HL-60 (cell line): ENCODE data around the gene TRAF1.

Experiments
- CTCF ChIP-seq: IDR thresholded peaks from one replicate; pipeline ENCODE4 v1.5.1; 2011; ENCODE audit warnings: low read length, control low read depth, inconsistent platforms; ENCODE audit not compliant: insufficient read depth
- REST ChIP-seq: IDR thresholded peaks from 2 replicates; pipeline ENCODE4 v1.6.1; 2012; ENCODE audit warnings: low read depth; ENCODE audit not compliant: insufficient replicate concordance

GRCh38 chr9:120935383-120935857 lies 8.8 kb upstream of the TRAF1 start:
- no peak for TF ChIP-seq CTCF
- TF ChIP-seq REST, result no peak
